HEK293 (cell line): ENCODE data around the gene THRA.
A peak's percentile ranks its signal among the peaks of the same experiment; 100 is the strongest.

Experiments used
- CTCF ChIA-PET: fragments of 350-600 bp; formaldehyde crosslinking; extraction: SDS; loops from one replicate; lab custom pipeline; 2021; ENCODE audit warnings: antibody characterized with exemption; lab: Yijun Ruan, JAX
- POLR2A ChIA-PET: fragments of 300-600 bp; formaldehyde crosslinking; extraction: SDS; loops from one replicate; lab custom pipeline; 2020; ENCODE audit warnings: antibody characterized with exemption, inconsistent platforms; lab: Yijun Ruan, JAX
- H3K27ac ChIP-seq: fragments of 200-500 bp; sonication (Bioruptor generic); 2 replicates; pipeline ENCODE4 v1.5.1; 2014; ENCODE audit warnings: low read depth, low read length, control low read depth, inconsistent platforms; ENCODE audit errors: extremely low read depth
- H3K36me3 ChIP-seq, 2 experiments: fragments of 200-500 bp in 1 of 2; sonication (Bioruptor generic) in 1 of 2; 1 replicate in 1 of 2; 2 replicates in 1 of 2; pipeline ENCODE4 v1.5.1; 2014 to 2017; ENCODE audit warnings: inconsistent platforms in 2 of 2, low read length in 2 of 2; ENCODE audit not compliant: control insufficient read depth in 2 of 2, insufficient read depth in 1 of 2
- H3K4me1 ChIP-seq: fragments of 200-500 bp; sonication (Bioruptor generic); 2 replicates; pipeline ENCODE4 v1.5.1; 2014; ENCODE audit warnings: mild to moderate bottlenecking, low read length, inconsistent platforms; ENCODE audit not compliant: control insufficient read depth, insufficient read depth
- H3K4me3 ChIP-seq: 2 replicates; pipeline ENCODE4 v1.5.1; 2011; ENCODE audit warnings: low read depth, mild to moderate bottlenecking, control low read depth, low read length, moderate library complexity
- H3K9me3 ChIP-seq: fragments of 200-500 bp; sonication (Bioruptor generic); 2 replicates; pipeline ENCODE4 v1.5.1; 2014; ENCODE audit warnings: low read depth, low read length, inconsistent platforms; ENCODE audit not compliant: control insufficient read depth, insufficient read depth
- HOXC10 ChIP-seq: sonication (generic); formaldehyde crosslinking; IDR thresholded peaks from 2 replicates; pipeline ENCODE4 v1.8.1; 2023; ENCODE audit warnings: mild to moderate bottlenecking, missing genetic modification reagents
- KLF8 ChIP-seq: fragments of 450-650 bp; formaldehyde crosslinking; IDR thresholded peaks from 2 replicates; pipeline ENCODE4 v1.5.1; 2016; ENCODE audit warnings: missing biosample characterization, missing genetic modification characterization
- OSR2 ChIP-seq: fragments of 450-650 bp; formaldehyde crosslinking; IDR thresholded peaks from 2 replicates; pipeline ENCODE4 v1.5.1; 2016; ENCODE audit warnings: missing biosample characterization, missing genetic modification characterization
- YY1 ChIP-seq: fragments of 450-650 bp; formaldehyde crosslinking; IDR thresholded peaks from 2 replicates; pipeline ENCODE4 v1.5.1; 2018; ENCODE audit warnings: missing biosample characterization, missing genetic modification characterization
- ZNF138 ChIP-seq: fragments of 450-650 bp; formaldehyde crosslinking; IDR thresholded peaks from 2 replicates; pipeline ENCODE4 v1.5.1; 2016; ENCODE audit warnings: missing biosample characterization, missing genetic modification characterization, borderline replicate concordance
- ZNF16 ChIP-seq: fragments of 450-650 bp; formaldehyde crosslinking; IDR thresholded peaks from 2 replicates; pipeline ENCODE4 v1.5.1; 2016; ENCODE audit warnings: low read depth, missing biosample characterization, missing genetic modification characterization
- ZNF2 ChIP-seq: fragments of 450-650 bp; formaldehyde crosslinking; IDR thresholded peaks from 2 replicates; pipeline ENCODE4 v1.5.1; 2016; ENCODE audit warnings: missing biosample characterization, missing genetic modification characterization
- ZNF211 ChIP-seq: fragments of 450-650 bp; formaldehyde crosslinking; IDR thresholded peaks from 2 replicates; pipeline ENCODE4 v1.5.1; 2016; ENCODE audit warnings: low read depth, missing biosample characterization, missing genetic modification characterization
- ZNF248 ChIP-seq: fragments of 450-650 bp; formaldehyde crosslinking; IDR thresholded peaks from 2 replicates; pipeline ENCODE4 v1.5.1; 2017; ENCODE audit warnings: missing biosample characterization, missing genetic modification characterization
- ZNF292 ChIP-seq: fragments of 450-650 bp; formaldehyde crosslinking; IDR thresholded peaks from 2 replicates; pipeline ENCODE4 v1.5.1; 2016; ENCODE audit warnings: low read depth, missing biosample characterization, missing genetic modification characterization, borderline replicate concordance
- ZNF335 ChIP-seq: fragments of 450-650 bp; formaldehyde crosslinking; conservative IDR thresholded peaks from 2 replicates; pipeline ENCODE4 v1.5.1; 2016; ENCODE audit warnings: missing biosample characterization, missing genetic modification characterization
- ZNF341 ChIP-seq: fragments of 450-650 bp; formaldehyde crosslinking; IDR thresholded peaks from 2 replicates; pipeline ENCODE4; 2016; ENCODE audit warnings: low read depth, missing biosample characterization, missing genetic modification characterization
- ZNF366 ChIP-seq: fragments of 450-650 bp; formaldehyde crosslinking; conservative IDR thresholded peaks from 2 replicates; pipeline ENCODE4 v1.5.1; 2016; ENCODE audit warnings: missing biosample characterization, missing genetic modification characterization
- ZNF510 ChIP-seq: fragments of 450-650 bp; formaldehyde crosslinking; IDR thresholded peaks from 2 replicates; pipeline ENCODE4 v1.5.1; 2018; ENCODE audit warnings: mild to moderate bottlenecking, missing genetic modification characterization, missing biosample characterization; ENCODE audit not compliant: insufficient replicate concordance
- ZNF549 ChIP-seq: fragments of 450-650 bp; IDR thresholded peaks from 2 replicates; pipeline ENCODE4 v1.5.1; 2018; ENCODE audit warnings: missing biosample characterization, missing genetic modification characterization, mild to moderate bottlenecking, inconsistent platforms, moderate library complexity
- ZNF610 ChIP-seq: fragments of 450-650 bp; formaldehyde crosslinking; IDR thresholded peaks from 2 replicates; pipeline ENCODE4 v1.5.1; 2016; ENCODE audit warnings: missing biosample characterization, missing genetic modification characterization, borderline replicate concordance
- ZNF664 ChIP-seq: fragments of 450-650 bp; formaldehyde crosslinking; IDR thresholded peaks from 2 replicates; pipeline ENCODE4 v1.5.1; 2016; ENCODE audit warnings: missing biosample characterization, missing genetic modification characterization
- ZNF677 ChIP-seq: fragments of 450-650 bp; IDR thresholded peaks from 2 replicates; pipeline ENCODE4 v1.5.0; 2018; ENCODE audit warnings: missing biosample characterization, mild to moderate bottlenecking, missing genetic modification characterization, moderate library complexity
- ZSCAN16 ChIP-seq: fragments of 450-650 bp; formaldehyde crosslinking; IDR thresholded peaks from 2 replicates; pipeline ENCODE4 v1.5.1; 2016; ENCODE audit warnings: missing biosample characterization, missing genetic modification characterization
- TF ChIP-seq, protein P1 (sequence below): fragments of 450-650 bp; formaldehyde crosslinking; IDR thresholded peaks from 2 replicates; pipeline ENCODE4 v1.5.1; 2017; ENCODE audit warnings: missing biosample characterization, missing genetic modification characterization
- TF ChIP-seq, protein P2 (sequence below): fragments of 450-650 bp; formaldehyde crosslinking; IDR thresholded peaks from 2 replicates; pipeline ENCODE4 v1.5.1; 2016; ENCODE audit warnings: missing biosample characterization, missing genetic modification characterization
- TF ChIP-seq, protein P3 (sequence below): fragments of 450-650 bp; formaldehyde crosslinking; IDR thresholded peaks from 2 replicates; pipeline ENCODE4 v1.5.1; 2016; ENCODE audit warnings: missing biosample characterization, missing genetic modification characterization
- TF ChIP-seq, protein P4 (sequence below): fragments of 450-650 bp; IDR thresholded peaks from 2 replicates; pipeline ENCODE4 v1.5.1; 2018; ENCODE audit warnings: missing biosample characterization, mild to moderate bottlenecking, missing genetic modification characterization
- TF ChIP-seq, protein P5 (sequence below): fragments of 450-650 bp; formaldehyde crosslinking; conservative IDR thresholded peaks from 2 replicates; pipeline ENCODE4 v1.5.1; 2016; ENCODE audit warnings: low read depth, missing biosample characterization, missing genetic modification characterization
- TF ChIP-seq, protein P6 (sequence below): fragments of 450-650 bp; formaldehyde crosslinking; IDR thresholded peaks from 2 replicates; pipeline ENCODE4 v1.5.1; 2016; ENCODE audit warnings: missing biosample characterization, missing genetic modification characterization

THRA gene

DNA sequence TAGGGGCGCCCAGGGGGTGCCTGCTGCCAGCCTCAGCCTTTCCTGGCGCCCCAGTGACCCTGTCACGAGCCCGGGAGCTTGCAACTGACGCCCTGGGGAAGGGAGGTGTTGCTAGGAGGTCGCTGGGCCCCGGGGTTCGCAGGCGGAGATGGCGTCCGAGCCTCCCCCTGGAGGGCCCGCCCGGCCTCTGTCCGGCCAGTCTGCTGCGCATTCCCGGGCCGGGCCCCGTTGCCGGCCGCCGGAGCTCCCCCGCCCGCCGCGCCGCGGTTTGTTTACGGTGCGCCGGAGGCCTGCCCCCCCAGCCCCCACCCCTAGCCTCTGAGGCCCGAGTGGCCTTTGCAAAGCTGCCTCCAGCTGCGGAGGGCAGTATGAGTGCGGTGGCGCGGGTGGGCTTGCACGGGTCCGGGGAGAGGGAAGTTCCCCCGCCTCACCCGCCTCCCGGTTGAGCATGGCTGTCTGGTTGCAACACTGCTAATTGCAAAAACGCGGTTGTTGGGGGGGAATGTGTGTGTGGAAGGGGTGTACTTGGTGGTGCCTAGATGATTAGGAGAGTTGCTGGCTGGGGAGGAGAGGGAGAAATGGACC, 514 bp downstream of the THRA start:
- CTCF ChIA-PET, result interaction anchor here (0.7 to 10.6 kb wide), 9 partner anchors 9 to 355 kb away, joined by 3 to 166 read pairs (median 4); partner anchors contain the start of gene MED24
- H3K4me3 ChIP-seq, result peak overlapping the region; percentile 84
- H3K4me1 ChIP-seq, result peaks cover 17% of the 10 kb centered on the region
- no peaks in the 10 kb centered on the region for H3K36me3 ChIP-seq
- H3K27ac ChIP-seq, result peak overlapping the region; percentile 86; the same call in 1 of the 2 replicates
- POLR2A ChIA-PET, result interaction anchor here (0.6 to 2.4 kb wide), 12 partner anchors 9 to 105 kb away, joined by 3 to 12 read pairs (median 3); partner anchors contain the start of genes CASC3 and MED24
- H3K9me3 ChIP-seq, result no peaks in the 10 kb centered on the region
- no peak for TF ChIP-seq ZNF677 (tag by site-specific recombination)
- TF ChIP-seq, protein P1, sequence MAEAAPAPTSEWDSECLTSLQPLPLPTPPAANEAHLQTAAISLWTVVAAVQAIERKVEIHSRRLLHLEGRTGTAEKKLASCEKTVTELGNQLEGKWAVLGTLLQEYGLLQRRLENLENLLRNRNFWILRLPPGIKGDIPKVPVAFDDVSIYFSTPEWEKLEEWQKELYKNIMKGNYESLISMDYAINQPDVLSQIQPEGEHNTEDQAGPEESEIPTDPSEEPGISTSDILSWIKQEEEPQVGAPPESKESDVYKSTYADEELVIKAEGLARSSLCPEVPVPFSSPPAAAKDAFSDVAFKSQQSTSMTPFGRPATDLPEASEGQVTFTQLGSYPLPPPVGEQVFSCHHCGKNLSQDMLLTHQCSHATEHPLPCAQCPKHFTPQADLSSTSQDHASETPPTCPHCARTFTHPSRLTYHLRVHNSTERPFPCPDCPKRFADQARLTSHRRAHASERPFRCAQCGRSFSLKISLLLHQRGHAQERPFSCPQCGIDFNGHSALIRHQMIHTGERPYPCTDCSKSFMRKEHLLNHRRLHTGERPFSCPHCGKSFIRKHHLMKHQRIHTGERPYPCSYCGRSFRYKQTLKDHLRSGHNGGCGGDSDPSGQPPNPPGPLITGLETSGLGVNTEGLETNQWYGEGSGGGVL (tag by site-specific recombination), result peak; percentile 98
- TF ChIP-seq ZSCAN16 (tag by site-specific recombination), result no peak
- no peak for TF ChIP-seq HOXC10 (CRISPR knock-in tag)
- TF ChIP-seq ZNF2 (tag by site-specific recombination), result 0 out of 2 replicates have a peak, but pooled peaks have one; percentile 29
- TF ChIP-seq, protein P2, sequence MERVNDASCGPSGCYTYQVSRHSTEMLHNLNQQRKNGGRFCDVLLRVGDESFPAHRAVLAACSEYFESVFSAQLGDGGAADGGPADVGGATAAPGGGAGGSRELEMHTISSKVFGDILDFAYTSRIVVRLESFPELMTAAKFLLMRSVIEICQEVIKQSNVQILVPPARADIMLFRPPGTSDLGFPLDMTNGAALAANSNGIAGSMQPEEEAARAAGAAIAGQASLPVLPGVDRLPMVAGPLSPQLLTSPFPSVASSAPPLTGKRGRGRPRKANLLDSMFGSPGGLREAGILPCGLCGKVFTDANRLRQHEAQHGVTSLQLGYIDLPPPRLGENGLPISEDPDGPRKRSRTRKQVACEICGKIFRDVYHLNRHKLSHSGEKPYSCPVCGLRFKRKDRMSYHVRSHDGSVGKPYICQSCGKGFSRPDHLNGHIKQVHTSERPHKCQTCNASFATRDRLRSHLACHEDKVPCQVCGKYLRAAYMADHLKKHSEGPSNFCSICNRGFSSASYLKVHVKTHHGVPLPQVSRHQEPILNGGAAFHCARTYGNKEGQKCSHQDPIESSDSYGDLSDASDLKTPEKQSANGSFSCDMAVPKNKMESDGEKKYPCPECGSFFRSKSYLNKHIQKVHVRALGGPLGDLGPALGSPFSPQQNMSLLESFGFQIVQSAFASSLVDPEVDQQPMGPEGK (tag by site-specific recombination), result peak; percentile 82
- TF ChIP-seq ZNF510 (tag by site-specific recombination), result no peak
- TF ChIP-seq, protein P3, sequence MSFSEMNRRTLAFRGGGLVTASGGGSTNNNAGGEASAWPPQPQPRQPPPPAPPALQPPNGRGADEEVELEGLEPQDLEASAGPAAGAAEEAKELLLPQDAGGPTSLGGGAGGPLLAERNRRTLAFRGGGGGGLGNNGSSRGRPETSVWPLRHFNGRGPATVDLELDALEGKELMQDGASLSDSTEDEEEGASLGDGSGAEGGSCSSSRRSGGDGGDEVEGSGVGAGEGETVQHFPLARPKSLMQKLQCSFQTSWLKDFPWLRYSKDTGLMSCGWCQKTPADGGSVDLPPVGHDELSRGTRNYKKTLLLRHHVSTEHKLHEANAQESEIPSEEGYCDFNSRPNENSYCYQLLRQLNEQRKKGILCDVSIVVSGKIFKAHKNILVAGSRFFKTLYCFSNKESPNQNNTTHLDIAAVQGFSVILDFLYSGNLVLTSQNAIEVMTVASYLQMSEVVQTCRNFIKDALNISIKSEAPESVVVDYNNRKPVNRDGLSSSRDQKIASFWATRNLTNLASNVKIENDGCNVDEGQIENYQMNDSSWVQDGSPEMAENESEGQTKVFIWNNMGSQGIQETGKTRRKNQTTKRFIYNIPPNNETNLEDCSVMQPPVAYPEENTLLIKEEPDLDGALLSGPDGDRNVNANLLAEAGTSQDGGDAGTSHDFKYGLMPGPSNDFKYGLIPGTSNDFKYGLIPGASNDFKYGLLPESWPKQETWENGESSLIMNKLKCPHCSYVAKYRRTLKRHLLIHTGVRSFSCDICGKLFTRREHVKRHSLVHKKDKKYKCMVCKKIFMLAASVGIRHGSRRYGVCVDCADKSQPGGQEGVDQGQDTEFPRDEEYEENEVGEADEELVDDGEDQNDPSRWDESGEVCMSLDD (tag by site-specific recombination), result peak; percentile 32; the same call in 1 of the 2 replicates
- no peak for TF ChIP-seq ZNF610 (tag by site-specific recombination)
- peak; percentile 100 for TF ChIP-seq ZNF335
- TF ChIP-seq ZNF292 (tag by site-specific recombination), result no peak
- no peak for TF ChIP-seq ZNF211 (tag by site-specific recombination)
- TF ChIP-seq, protein P4, sequence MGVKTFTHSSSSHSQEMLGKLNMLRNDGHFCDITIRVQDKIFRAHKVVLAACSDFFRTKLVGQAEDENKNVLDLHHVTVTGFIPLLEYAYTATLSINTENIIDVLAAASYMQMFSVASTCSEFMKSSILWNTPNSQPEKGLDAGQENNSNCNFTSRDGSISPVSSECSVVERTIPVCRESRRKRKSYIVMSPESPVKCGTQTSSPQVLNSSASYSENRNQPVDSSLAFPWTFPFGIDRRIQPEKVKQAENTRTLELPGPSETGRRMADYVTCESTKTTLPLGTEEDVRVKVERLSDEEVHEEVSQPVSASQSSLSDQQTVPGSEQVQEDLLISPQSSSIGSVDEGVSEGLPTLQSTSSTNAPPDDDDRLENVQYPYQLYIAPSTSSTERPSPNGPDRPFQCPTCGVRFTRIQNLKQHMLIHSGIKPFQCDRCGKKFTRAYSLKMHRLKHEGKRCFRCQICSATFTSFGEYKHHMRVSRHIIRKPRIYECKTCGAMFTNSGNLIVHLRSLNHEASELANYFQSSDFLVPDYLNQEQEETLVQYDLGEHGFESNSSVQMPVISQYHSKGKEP, result peak; percentile 51; the same call in 1 of the 2 replicates
- no peak for TF ChIP-seq ZNF248 (tag by site-specific recombination)
- TF ChIP-seq ZNF138 (tag by site-specific recombination), result no peak
- no peak for TF ChIP-seq ZNF366
- TF ChIP-seq, protein P5, sequence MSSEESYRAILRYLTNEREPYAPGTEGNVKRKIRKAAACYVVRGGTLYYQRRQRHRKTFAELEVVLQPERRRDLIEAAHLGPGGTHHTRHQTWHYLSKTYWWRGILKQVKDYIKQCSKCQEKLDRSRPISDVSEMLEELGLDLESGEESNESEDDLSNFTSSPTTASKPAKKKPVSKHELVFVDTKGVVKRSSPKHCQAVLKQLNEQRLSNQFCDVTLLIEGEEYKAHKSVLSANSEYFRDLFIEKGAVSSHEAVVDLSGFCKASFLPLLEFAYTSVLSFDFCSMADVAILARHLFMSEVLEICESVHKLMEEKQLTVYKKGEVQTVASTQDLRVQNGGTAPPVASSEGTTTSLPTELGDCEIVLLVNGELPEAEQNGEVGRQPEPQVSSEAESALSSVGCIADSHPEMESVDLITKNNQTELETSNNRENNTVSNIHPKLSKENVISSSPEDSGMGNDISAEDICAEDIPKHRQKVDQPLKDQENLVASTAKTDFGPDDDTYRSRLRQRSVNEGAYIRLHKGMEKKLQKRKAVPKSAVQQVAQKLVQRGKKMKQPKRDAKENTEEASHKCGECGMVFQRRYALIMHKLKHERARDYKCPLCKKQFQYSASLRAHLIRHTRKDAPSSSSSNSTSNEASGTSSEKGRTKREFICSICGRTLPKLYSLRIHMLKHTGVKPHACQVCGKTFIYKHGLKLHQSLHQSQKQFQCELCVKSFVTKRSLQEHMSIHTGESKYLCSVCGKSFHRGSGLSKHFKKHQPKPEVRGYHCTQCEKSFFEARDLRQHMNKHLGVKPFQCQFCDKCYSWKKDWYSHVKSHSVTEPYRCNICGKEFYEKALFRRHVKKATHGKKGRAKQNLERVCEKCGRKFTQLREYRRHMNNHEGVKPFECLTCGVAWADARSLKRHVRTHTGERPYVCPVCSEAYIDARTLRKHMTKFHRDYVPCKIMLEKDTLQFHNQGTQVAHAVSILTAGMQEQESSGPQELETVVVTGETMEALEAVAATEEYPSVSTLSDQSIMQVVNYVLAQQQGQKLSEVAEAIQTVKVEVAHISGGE (tag by site-specific recombination), result 0 out of 2 replicates have a peak, but pooled peaks have one; percentile 21
- 0 out of 2 replicates have a peak, but pooled peaks have one; percentile 9 for TF ChIP-seq KLF8 (tag by site-specific recombination)
- peak; percentile 24; the same call in 1 of the 2 replicates for TF ChIP-seq YY1 (tag by site-specific recombination)
- no peak for TF ChIP-seq ZNF664 (tag by site-specific recombination)
- TF ChIP-seq, protein P6, sequence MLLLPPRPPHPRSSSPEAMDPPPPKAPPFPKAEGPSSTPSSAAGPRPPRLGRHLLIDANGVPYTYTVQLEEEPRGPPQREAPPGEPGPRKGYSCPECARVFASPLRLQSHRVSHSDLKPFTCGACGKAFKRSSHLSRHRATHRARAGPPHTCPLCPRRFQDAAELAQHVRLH (tag by site-specific recombination), result no peak
- TF ChIP-seq ZNF16 (tag by site-specific recombination), result no peak
- TF ChIP-seq OSR2 (tag by site-specific recombination), result no peak
- no peak for TF ChIP-seq ZNF549 (tag by site-specific recombination)
- peak; percentile 40 for TF ChIP-seq ZNF341 (tag by site-specific recombination)
